HG03520 (cell line): ENCODE data around the gene HYOU1.
A peak's percentile ranks its signal among the peaks of the same experiment; 100 is the strongest.
"Not testable (repeated sequence)": the region's sequence is repeated elsewhere in the genome, so short reads cannot be mapped to it uniquely, and the experiment has no call there.

ENCODE experiments used
- ATAC-seq: cut with Tn5 transposase; IDR thresholded peaks from one replicate; pipeline ENCODE4 v1.9.1; 2021; ENCODE audit warnings: mild to moderate bottlenecking, moderate library complexity; ENCODE audit not compliant: unreplicated experiment

HYOU1 gene

GRCh38 chr11:119021631-119022030 lies 35.4 kb downstream of the HYOU1 start:
- no peak for ATAC-seq

DNA sequence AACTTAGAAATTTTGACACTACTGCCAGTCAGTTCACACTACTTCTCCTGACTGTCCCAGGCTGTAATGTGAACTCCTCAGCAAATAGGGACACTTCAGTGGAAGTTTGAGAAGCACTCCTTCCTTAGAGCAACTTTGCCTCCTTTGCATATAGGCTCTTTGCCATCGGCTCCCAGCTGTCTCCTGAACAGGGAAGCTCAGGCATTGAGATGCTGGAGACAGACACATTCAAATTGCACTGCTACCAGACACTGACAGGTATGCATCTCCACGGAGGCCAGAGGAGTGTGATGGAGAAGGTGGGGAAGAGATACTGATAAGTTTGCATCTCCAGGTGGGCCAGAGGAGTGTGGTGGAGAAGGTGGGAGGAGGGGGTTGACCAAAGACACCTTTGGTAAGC lies 37.0 kb downstream of the HYOU1 start:
- ATAC-seq: no peak

DNA sequence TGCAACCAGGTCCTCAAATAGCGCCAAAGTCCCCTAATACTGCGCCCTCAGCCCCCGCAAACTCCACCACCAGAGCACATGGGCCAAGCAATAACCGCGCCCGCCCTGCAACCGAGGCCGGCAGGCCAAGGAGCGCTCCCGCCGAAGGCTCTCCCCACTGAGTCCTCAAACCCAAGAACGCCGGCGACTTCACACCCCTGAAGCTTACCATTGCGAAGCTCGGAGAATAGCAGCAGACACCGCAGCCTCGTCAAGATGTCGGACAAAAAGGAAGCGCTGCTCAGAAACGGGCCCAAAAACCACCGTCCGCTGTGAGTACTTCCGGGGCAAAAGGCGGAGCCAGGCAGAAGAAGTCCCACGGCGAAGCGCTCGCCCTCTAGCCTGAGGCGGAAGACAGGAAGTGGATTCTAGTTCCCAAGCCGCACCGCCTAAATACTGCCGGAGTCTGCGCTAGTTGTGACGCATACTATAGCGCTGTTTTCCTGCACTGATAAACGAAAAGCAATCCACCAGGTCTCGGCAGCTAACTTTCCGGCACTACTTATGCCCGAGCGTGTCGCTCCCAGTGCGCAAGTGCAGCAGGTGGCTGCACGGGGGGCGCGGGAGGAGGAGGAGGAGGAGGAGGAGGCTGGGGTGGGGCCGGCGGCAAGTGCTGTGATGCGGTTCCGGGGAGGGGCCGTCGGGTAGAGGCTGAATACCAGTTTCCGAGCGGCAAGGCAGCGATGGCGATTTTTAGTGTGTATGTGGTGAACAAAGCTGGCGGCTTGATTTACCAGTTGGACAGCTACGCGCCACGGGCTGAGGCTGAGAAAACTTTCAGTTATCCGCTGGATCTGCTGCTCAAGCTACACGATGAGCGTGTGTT lies 38.7 kb downstream of the HYOU1 start, which contains the start of the genes RPS25 and TRAPPC4:
TSS of gene RPS25 (minus strand) at position 270 of the 865 bp plus-strand sequence. CDS start at position 211, 59 bp downstream.
TSS of gene TRAPPC4 (plus strand) at position 693 of the 865 bp plus-strand sequence. CDS start at position 723, 30 bp downstream.
- ATAC-seq: peak; percentile 84

DNA sequence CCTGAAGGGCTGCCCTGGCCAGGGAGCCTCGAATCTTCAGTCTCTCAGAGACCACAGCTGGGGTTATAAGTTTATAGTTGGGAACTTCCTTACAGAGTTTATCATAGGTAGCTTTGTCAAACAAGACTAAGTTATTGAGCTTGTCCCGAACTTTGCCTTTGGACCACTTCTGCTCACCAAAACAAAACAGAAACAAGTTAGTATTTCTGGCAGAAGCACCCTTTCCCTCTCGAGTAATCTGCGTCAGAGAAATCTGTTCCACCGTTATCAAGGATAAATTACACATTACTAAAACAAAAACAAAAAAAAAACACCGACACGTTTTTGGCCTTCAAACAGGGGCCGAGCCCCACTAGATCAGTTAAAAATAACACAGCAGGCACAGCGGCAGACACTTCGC lies 39.6 kb downstream of the HYOU1 start:
- ATAC-seq: not testable (repeated sequence)

- ATAC-seq: no peak
These were observed 40.6 kb downstream of the HYOU1 start for GRCh38 chr11:119016216-119017009.

GRCh38 chr11:119015054-119015611 lies 41.9 kb downstream of the HYOU1 start:
- no peak for ATAC-seq

DNA sequence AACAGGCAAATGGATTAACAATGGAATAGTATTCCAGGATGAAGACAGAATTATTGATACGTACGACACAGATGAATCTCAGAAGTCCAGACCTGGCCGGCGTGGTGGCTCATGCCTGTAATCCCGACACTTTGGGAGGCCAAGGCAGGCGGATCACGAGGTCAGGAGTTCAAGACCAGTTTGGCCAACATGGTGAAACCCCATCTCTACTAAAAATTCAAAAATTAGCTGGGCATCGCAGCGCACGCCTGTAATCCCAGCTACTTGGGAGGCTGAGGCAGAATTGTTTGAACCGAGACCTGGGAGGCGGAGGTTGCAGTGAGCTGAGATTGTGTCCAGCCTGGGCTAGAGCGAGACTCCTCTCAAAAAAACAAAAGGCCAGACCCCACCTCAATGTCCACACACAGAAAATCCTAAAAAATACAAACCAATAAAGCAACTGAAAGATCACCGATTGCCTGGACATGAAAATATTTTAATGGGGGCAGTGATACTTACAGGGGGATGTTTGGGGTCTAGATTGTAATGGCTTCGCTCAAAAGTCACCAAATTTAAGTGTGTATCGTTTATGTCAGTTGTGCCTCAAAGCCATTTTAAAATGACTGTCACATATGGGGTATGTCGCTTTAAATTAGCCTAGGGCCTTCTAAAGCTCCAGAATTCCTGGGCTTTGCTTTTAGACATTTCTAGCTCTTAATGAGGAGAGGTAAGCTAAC lies 42.6 kb downstream of the HYOU1 start:
- no peak for ATAC-seq

- no peak for ATAC-seq
These were observed 44.3 kb downstream of the HYOU1 start for GRCh38 chr11:119012629-119013170.

DNA sequence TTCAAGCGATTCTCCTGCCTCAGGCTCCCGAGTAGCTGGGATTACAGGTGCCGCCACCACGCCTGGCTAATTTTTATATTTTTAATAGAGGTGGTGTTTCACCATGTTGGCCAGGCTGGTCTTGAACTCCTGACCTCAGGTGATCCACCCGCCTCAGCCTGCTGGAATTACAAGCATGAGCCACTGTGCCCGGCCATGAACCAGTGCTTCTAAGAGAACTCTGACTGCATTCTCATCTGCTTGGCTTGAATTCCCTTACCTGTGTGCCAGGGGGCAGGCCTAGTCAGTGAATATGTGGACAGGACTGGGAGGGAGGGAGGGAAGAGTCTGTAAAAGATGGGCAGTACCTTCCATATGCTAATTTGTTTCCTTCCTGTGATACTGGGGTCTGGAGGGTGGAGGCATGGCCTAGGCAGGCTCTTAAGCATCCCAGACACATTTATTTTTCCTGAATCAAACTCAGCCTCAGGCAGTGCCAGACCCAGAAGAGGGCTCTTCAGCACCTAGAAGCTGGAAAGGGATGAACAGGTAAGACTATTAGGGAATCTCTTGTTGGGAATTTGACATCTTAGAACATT lies 45.4 kb downstream of the HYOU1 start:
- ATAC-seq: no peak

DNA sequence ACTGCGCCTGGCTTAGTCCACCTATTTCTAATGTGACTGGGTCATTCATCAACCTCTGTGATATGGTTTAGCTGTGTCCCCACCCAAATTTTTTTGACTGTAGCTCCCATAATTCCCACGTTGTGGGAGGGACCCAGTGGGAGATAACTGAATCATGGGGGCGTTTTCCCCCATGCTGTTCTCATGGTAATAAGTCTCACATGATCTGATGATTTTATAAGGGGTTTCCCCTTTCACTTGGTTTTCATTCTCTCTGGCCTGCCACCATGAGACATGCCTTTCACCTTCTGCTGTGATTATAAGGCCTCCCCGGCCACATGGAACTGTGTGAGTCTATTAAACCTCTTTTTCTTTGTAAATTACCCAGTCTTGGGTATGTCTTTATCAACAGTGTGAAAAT lies 50.3 kb downstream of the HYOU1 start:
- no peak for ATAC-seq

DNA sequence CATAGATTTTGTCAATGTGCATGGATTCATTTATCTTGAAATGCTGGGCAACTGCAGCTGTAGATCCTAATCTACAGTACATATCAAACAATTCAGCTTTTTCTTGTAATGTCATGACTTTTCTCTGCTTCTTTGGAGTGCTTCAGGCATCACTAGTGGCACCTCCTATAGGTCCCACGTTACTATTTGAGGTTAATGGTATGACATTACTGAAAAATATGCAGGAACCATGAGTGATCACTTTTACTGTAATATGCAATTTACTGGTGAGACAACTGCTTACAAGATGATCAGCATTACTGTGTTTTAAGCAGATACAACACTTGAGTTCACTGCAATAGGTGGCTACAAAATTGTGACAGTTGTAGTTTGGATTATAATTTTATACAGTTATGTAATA lies 56.1 kb downstream of the HYOU1 start:
- ATAC-seq: no peak

GRCh38 chr11:118998822-118999221 lies 58.2 kb downstream of the HYOU1 start:
- ATAC-seq: no peak

GRCh38 chr11:118998388-118998717 lies 58.7 kb downstream of the HYOU1 start:
- ATAC-seq: no peak

DNA sequence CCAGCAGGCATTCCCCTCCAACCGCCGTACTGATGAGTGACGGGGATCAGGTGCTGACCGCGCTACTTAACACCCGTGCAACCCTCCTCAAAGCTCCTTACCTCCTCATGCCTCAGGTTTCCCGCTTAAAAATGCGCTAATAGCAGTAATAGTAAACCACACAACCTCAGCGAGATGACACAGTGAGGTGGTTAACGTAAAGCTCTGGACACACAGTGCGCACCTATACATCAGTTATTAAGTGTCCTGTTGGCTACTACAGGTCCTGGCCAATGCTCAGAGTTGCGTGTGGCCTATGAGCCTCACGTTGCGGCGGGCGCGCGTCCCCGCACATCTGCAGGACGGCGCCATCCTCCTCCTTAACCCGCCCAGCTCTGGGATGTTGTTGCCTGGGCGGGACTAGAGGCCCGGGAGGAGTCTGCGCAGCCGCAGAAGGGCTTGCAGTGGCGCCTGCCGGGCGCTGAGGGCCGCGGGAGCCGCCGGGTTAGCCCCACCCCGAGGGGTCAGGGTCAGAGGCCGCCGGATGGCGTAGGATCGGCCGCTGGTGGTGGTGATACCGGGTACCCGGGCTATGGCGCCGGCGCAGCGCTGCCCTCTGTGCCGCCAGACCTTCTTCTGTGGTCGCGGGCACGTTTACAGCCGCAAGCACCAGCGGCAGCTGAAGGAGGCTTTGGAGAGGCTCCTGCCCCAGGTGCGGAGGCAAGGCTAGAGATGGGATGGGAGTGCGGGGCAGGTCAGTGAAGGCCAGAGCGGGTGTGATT lies 59.2 kb downstream of the HYOU1 start, which contains the start of gene CENATAC:
TSS of gene CENATAC (plus strand) at position 512 of the 761 bp plus-strand sequence. CDS start at position 572, 60 bp downstream.
- peak; percentile 88 for ATAC-seq

- ATAC-seq: no peak
These were observed 59.9 kb downstream of the HYOU1 start for GRCh38 chr11:118996926-118997626.
